HG03060 (cell line): ENCODE measurements around the gene CYP26B1.

Experiments used
- ATAC-seq: cut with Tn5 transposase; IDR thresholded peaks from one replicate; pipeline ENCODE4 v1.9.1; 2021; ENCODE audit warnings: low read depth, moderate number of reproducible peaks; ENCODE audit not compliant: unreplicated experiment

Gene CYP26B1

DNA sequence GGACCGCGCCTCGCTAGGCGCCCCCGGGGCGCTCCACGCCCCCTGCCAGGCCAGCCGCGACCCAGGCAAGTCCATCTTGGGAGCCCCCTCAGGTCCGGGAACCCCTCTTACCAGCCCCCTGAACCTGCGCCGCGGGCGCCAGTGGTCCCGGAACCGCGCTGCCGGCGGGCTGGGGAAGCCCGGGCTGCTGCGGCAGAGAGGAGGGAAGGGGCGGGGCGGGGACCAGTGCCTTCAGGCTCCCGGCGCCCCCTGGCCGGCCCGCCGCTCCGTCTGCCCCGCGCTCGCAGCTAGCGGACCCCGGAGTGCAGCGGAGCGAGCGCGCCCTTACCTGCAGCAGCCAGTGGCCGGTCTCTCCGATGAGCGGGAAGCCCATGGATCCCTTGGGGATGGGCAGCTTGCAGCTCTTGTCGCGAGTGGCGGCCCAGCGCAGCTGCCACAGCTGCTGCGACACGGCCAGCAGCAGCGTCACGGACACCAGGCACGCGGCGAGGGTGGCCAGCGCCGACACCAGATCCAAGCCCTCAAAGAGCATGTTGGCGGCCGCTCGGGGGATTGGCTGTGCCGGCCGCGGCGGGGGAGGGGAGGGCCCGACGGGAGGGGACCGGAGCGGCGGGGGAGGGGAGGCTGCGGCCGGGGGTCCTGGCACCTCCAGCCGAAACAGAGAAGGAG, at the start of gene CYP26B1:
Gene CYP26B1 (minus strand): TSS at position 560 of the 669 bp plus-strand sequence. CDS start 28 bp downstream, at position 532.
- ATAC-seq = no peak

DNA sequence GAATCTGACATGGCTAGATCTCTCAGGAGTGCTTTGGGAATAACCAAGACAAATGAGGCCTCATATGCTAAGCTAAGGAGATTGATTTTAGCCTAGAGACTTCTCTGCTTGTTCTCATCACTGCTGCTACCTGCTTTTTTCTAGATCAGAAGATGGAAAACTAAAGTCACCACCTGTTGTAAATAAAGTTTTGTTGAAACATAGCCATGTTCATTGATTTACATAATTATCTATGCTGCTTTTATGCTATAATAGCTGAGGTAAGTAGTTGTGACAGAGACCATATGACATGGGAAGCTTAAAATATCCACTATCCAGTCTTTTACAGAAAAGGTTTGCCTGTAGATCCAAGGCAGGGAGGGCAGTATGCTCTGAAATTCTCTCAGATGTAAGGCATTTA, 46.1 kb upstream of the CYP26B1 start:
- no peak for ATAC-seq

- ATAC-seq = no peak
These were observed 43.8 kb upstream of the CYP26B1 start for GRCh38 chr2:72191441-72191840.

DNA sequence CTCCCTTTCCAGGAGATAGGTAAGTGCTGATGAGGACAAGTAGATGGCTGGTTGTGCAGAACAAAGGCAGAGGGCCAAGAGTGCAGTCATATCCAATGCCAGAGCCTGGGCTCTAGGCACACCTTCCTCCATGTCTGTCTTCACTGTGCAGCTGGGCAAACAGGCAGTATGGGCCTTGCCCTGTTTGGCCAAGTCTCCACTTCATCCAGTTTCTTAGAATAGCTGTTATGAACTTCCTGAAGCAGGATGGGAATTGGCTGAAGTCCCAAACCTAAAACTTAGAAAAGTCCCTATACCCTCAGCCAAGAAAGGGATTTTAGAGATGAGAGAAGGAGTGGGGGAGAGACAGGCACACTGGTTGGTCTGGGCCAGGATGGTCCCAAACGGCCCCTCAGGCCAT, 37.5 kb upstream of the CYP26B1 start:
- ATAC-seq = no peak

GRCh38 chr2:72183466-72183865, 35.8 kb upstream of the CYP26B1 start:
- ATAC-seq = no peak

GRCh38 chr2:72183016-72183415, 35.4 kb upstream of the CYP26B1 start:
- ATAC-seq = no peak

DNA sequence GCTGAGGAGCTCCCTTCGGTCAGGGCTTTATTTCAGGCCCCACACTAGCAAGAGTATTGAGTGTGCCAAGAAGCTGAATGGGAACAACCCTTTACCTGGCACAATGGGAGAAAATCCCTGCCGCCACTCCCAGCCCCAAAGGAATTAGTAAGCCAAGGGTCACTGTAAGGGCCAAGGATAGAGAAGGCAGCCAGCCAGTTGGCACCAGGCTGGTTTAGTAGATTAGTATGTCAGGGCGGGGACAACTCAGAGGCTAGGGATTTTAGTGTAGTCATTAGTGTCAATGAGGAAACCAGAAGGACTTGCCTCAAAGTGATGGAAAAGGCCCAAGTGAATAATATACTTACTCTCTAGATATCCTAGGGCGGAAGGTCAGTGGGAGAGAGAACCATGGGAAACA, 34.9 kb upstream of the CYP26B1 start:
- ATAC-seq = no peak

DNA sequence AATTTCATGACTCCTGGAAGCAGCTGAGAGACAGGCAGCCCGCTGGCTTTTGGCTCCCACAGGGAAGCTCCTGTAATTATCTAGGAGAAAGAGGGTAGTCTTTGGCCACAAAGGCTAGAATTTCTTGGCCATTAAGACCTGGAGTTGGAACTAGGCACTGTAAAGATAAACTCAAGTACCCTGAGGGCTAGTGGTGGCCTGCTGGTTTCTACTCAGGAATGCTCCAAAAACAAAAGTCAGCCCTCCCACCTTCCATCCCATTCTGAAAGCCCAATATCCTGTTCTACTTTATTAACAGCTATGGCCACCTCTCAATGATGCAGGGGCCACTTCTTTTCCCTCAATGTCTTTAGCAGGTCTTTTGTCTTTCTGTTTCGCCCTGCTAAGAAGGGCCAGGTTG, 34.0 kb upstream of the CYP26B1 start:
- no peak for ATAC-seq

- no peak for ATAC-seq
These were observed 32.7 kb upstream of the CYP26B1 start for GRCh38 chr2:72180351-72180750.

DNA sequence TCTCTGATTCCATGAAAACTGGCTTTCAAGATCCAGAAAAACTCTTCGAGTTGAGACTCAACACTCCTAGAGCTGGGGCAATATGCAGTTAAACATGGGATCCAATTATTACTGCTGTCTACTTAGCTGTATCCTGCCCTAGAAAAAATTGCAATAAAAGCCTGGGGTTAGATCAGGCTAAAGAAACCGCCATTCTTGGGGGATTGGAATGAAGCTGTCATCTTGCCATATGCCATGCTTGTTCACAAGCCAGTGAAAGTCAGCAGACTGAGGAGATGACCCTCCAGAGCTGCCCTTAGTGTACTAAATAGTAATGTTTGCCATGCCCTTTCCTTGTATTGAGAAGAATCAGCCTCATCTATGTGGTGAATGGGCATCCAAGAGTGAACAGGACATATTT, 30.9 kb upstream of the CYP26B1 start:
- no peak for ATAC-seq

GRCh38 chr2:72176281-72176680, 28.6 kb upstream of the CYP26B1 start:
- no peak for ATAC-seq

DNA sequence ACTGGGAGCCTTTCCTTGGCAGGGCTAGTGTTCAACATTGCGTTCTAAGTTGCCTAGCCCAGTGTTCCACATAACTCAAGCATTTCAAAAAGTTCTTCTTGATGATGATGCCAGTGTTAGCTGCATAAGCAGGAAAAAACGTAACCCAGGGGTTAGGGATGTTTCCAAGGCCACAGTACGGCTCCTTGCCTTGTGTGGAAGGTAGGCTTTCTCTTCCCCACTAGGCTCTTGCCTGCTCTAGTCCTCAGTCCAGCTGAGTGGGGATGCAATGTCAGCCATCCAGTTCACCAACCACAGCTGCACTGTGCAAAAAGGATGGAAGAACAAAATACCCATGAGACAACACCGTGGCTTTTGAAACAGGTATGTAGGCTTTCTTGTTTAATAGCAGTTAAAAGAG, 28.0 kb upstream of the CYP26B1 start:
- no peak for ATAC-seq

- no peak for ATAC-seq
These were observed 26.1 kb upstream of the CYP26B1 start for GRCh38 chr2:72173640-72174321.

DNA sequence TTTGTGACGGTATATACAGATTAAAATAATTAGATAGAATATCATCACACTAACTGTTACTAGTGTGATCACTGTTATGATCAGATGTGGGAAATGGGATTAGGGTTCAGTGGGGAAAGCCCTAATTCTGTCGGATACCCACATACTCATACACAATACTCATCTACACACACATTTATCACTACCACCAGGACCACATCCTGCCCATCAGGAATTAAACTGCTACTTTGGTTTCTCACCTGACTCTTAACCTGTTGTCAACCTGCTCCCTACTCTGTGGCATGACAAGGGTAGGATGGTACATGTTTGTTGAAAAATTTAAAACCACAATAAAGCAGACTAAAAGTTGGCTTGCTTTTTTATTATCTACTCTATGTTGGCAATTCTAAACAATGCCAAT, 24.8 kb upstream of the CYP26B1 start:
- ATAC-seq = no peak

- no peak for ATAC-seq
These were observed 18.6 kb upstream of the CYP26B1 start for GRCh38 chr2:72166279-72166678.

DNA sequence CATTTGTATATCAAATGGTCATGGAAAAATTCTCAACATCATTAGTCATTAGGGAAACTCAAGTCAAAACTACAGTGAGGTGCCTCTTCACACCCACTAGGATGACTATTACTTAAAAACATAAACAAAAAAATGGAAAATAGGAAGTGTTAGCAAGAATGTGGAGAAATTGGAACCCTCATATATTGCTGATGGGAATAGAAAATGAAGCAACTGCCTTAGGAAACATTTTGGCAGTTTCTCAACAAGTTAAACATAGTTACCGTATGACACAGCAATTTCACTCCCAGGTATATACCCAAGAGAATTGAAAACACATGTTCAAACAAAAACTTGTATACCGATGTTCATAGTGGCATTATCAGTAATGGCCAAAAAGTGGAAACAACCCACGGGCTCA, 18.1 kb upstream of the CYP26B1 start:
- ATAC-seq = no peak

DNA sequence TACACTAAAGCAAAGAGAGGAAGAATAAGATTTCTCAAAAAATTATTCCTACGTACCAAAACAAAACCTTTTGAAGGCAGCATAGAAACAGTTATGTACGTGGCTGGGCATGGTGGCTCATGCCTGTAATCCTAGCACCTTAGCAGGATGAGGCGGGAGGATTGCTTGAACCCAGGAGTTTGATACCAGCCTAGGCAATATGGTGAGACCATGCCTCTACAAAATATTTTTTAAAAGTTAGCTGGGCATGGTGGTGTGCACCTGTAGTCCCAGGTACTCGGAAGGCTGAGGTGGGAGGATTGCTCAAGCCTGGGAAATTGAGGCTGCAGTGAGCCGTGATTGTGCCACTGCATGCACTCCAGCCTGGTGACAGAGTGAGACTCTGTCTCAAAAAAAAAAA, 14.9 kb upstream of the CYP26B1 start:
- no peak for ATAC-seq

GRCh38 chr2:72159211-72159993, 11.7 kb upstream of the CYP26B1 start:
- no peak for ATAC-seq

GRCh38 chr2:72157871-72158771, 10.5 kb upstream of the CYP26B1 start:
- no peak for ATAC-seq

DNA sequence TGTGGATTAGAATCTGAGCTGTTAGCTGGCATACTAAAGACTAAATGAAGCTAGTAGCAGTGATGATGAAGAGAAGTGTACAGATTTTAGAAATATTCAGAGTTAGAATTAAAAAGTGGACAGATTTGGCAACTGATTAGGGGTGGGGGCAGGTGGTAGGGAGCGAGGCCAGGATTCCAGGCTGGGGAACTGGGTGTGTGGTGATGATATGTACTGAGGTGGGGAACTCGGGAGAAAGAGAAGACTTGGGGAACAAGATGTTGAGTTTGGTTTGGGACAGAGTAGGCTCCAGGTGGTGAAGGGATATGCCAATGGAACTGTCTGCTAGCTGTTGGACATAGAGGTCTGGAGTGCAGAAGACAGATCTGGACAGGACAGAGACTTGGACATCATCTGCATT, 9.2 kb upstream of the CYP26B1 start:
- no peak for ATAC-seq

- ATAC-seq = no peak
These were observed 8.1 kb upstream of the CYP26B1 start for GRCh38 chr2:72155737-72156136.
